GM23248 (cell line): Measurements from ENCODE around the gene STAB2. TPM values are rescaled to one million over a fixed set of nuclear protein-coding genes. Genes with fewer than 3 reads are reported as not detected.
A peak's percentile ranks its signal among the peaks of the same experiment; 100 is the strongest.

Source experiments
- DNase-seq: peaks from one replicate; pipeline ENCODE4 v3.0.0-alpha.2; 2015
- H2AFZ ChIP-seq: fragments of 200-600 bp; sonication (generic); 2 replicates; pipeline ENCODE4 v1.6.1; 2016; ENCODE audit warnings: antibody characterized with exemption
- H3F3A ChIP-seq: fragments of 200-600 bp; sonication (generic); 2 replicates; pipeline ENCODE4 v1.6.1; 2016; ENCODE audit warnings: mild to moderate bottlenecking, antibody characterized with exemption, mixed run types; ENCODE audit not compliant: insufficient read depth
- H3K27ac ChIP-seq: fragments of 200-600 bp; sonication (generic); 2 replicates; pipeline ENCODE4 v1.5.1; 2016; ENCODE audit warnings: mild to moderate bottlenecking
- H3K27me3 ChIP-seq: fragments of 200-600 bp; sonication (generic); replicated peaks from 2 replicates; pipeline ENCODE4 v1.6.1; 2016; ENCODE audit warnings: mild to moderate bottlenecking; ENCODE audit not compliant: insufficient read depth
- H3K36me3 ChIP-seq: fragments of 200-600 bp; sonication (generic); 2 replicates; pipeline ENCODE4 v1.6.1; 2016; ENCODE audit warnings: low read depth, mild to moderate bottlenecking
- H3K4me1 ChIP-seq: fragments of 200-600 bp; sonication (generic); 2 replicates; pipeline ENCODE4 v1.6.1; 2016; ENCODE audit warnings: mild to moderate bottlenecking; ENCODE audit not compliant: insufficient read depth
- H3K4me2 ChIP-seq: fragments of 200-600 bp; sonication (generic); one replicate; pipeline ENCODE4 v1.6.1; 2016; ENCODE audit warnings: mild to moderate bottlenecking; ENCODE audit not compliant: unreplicated experiment
- H3K4me3 ChIP-seq: fragments of 200-600 bp; sonication (generic); 2 replicates; pipeline ENCODE4 v1.5.1; 2016; ENCODE audit warnings: mild to moderate bottlenecking
- H3K79me2 ChIP-seq: fragments of 200-600 bp; sonication (generic); 2 replicates; pipeline ENCODE4 v1.6.1; 2016; ENCODE audit warnings: mild to moderate bottlenecking; ENCODE audit not compliant: insufficient read depth
- H3K9ac ChIP-seq: fragments of 200-600 bp; sonication (generic); 2 replicates; pipeline ENCODE4 v1.6.1; 2016; ENCODE audit warnings: mild to moderate bottlenecking
- H3K9me2 ChIP-seq: fragments of 200-600 bp; sonication (generic); 2 replicates; pipeline ENCODE4 v1.6.1; 2016; ENCODE audit warnings: mixed run types, mild to moderate bottlenecking, moderate library complexity; ENCODE audit not compliant: insufficient read depth
- H3K9me3 ChIP-seq: fragments of 200-600 bp; sonication (generic); one replicate; pipeline ENCODE4 v1.6.1; 2017; ENCODE audit warnings: low read depth
- H4K20me1 ChIP-seq: fragments of 200-600 bp; sonication (generic); 2 replicates; pipeline ENCODE4 v1.6.0; 2016; ENCODE audit not compliant: insufficient read depth
- EZH2 ChIP-seq: fragments of 200-600 bp; sonication (generic); IDR thresholded peaks from 2 replicates; pipeline ENCODE4 v1.6.1; 2018; ENCODE audit warnings: antibody characterized with exemption, mild to moderate bottlenecking; ENCODE audit not compliant: insufficient read depth, poor library complexity, severe bottlenecking
- EZH2phosphoT487 ChIP-seq: fragments of 200-600 bp; sonication (generic); IDR thresholded peaks from 2 replicates; pipeline ENCODE4 v1.6.1; 2018; ENCODE audit warnings: antibody characterized with exemption, moderate library complexity, mild to moderate bottlenecking, low read depth; ENCODE audit not compliant: insufficient read depth
- WGBS, 2 experiments: methylation state at CpG; one replicate each; pipeline ENCODE4 v1.1.6; 2015 to 2017; ENCODE audit warnings: low lambda C conversion rate in 2 of 2, low coverage in 1 of 2; ENCODE audit errors: missing lambda C conversion rate in 2 of 2; 5-methylcytosine and 5-hydroxymethylcytosine counted together
- in situ Hi-C: fragments of 300-500 bp; cut with MboI; formaldehyde crosslinking; loops from 2 replicates; pipeline ENCODE4 v1.15.0; 2020
- polyA plus RNA-seq: library from polyadenylated mRNA; unstranded; fragments of >200 nt; fragmentation: Nextera tagmentation; extraction: Ambion mirVana; gene quantifications from 2 replicates; pipeline ENCODE4 v1.2.1, GENCODE V29; 2016
- total RNA-seq: library from RNA; depleted of rRNA; stranded (reverse); fragments of >200 nt; shearing (Covaris generic); gene quantifications from 2 replicates; pipeline ENCODE4 v1.2.3, GENCODE V29; 2014

Gene STAB2
- total and polyA plus RNA-seq, 2 experiments from 2014 or later: not detected

GRCh38 chr12:103679421-103680170 lies 92.5 kb downstream of the STAB2 start:
- H3K27me3 ChIP-seq: no peaks in the 10 kb centered on the region; the same call in 1 of the 2 replicates
- TF ChIP-seq EZH2: no peak
- TF ChIP-seq EZH2phosphoT487: no peak
- no peaks in the 10 kb centered on the region for H3K9me3 ChIP-seq
- no peaks in the 10 kb centered on the region for H3K4me1 ChIP-seq
- in situ Hi-C loops: no loop called here
- H3F3A ChIP-seq: no peaks in the 10 kb centered on the region
- no peak overlapping the region for H3K9ac ChIP-seq
- no peaks in the 10 kb centered on the region for H4K20me1 ChIP-seq
- H2AFZ ChIP-seq: no peak overlapping the region
- no peak overlapping the region for H3K4me3 ChIP-seq
- no peaks in the 10 kb centered on the region for H3K79me2 ChIP-seq
- H3K4me2 ChIP-seq: no peak overlapping the region
- H3K36me3 ChIP-seq: no peaks in the 10 kb centered on the region
- no peak for DNase-seq
- H3K27ac ChIP-seq: no peak overlapping the region
- no peaks in the 10 kb centered on the region for H3K9me2 ChIP-seq
- 46 to 47% methylated on average over 7 of the region's 7 CpGs for WGBS, 2 experiments

GRCh38 chr12:103680591-103681141 lies 93.6 kb downstream of the STAB2 start:
- H3K27ac ChIP-seq: no peak overlapping the region
- H3K4me3 ChIP-seq: no peak overlapping the region
- no peak for TF ChIP-seq EZH2phosphoT487
- no peak for TF ChIP-seq EZH2
- in situ Hi-C loops: no loop called here
- DNase-seq: peak; percentile 22
- no peaks in the 10 kb centered on the region for H3K36me3 ChIP-seq
- H3K9me2 ChIP-seq: no peaks in the 10 kb centered on the region
- H3K4me1 ChIP-seq: no peaks in the 10 kb centered on the region
- no peak overlapping the region for H3K4me2 ChIP-seq
- WGBS, 2 experiments: 2 to 6% methylated on average over 7 of the region's 7 CpGs
- H3F3A ChIP-seq: no peaks in the 10 kb centered on the region
- no peaks in the 10 kb centered on the region for H3K9me3 ChIP-seq
- H3K27me3 ChIP-seq: no peaks in the 10 kb centered on the region; the same call in 1 of the 2 replicates
- H2AFZ ChIP-seq: no peak overlapping the region; the same call in 1 of the 2 replicates
- no peaks in the 10 kb centered on the region for H4K20me1 ChIP-seq
- H3K79me2 ChIP-seq: no peaks in the 10 kb centered on the region
- no peak overlapping the region for H3K9ac ChIP-seq

- no peak overlapping the region for H3K27ac ChIP-seq
- no peaks in the 10 kb centered on the region for H3K9me2 ChIP-seq
- H3K4me3 ChIP-seq: no peak overlapping the region
- TF ChIP-seq EZH2phosphoT487 (no peak), EZH2 (no peak)
- in situ Hi-C loops: no loop called here
- H3K79me2 ChIP-seq: no peaks in the 10 kb centered on the region
- H3K36me3 ChIP-seq: no peaks in the 10 kb centered on the region
- no peaks in the 10 kb centered on the region for H4K20me1 ChIP-seq
- H3K4me2 ChIP-seq: no peak overlapping the region
- H3K9ac ChIP-seq: no peak overlapping the region
- WGBS, 2 experiments: 41 to 47% methylated on average over 6 of the region's 6 CpGs
- no peaks in the 10 kb centered on the region for H3K4me1 ChIP-seq
- H2AFZ ChIP-seq: no peak overlapping the region
- H3F3A ChIP-seq: no peaks in the 10 kb centered on the region
- no peaks in the 10 kb centered on the region for H3K9me3 ChIP-seq
- DNase-seq: no peak
- H3K27me3 ChIP-seq: peaks cover 8% of the 10 kb centered on the region
Measured at GRCh38 chr12:103686026-103686425, 99.0 kb downstream of the STAB2 start.

GRCh38 chr12:103687253-103687652 lies 100.2 kb downstream of the STAB2 start:
- H3K9ac ChIP-seq: no peak overlapping the region
- H3K4me1 ChIP-seq: no peaks in the 10 kb centered on the region
- no peaks in the 10 kb centered on the region for H3K36me3 ChIP-seq
- in situ Hi-C loops: no loop called here
- no peaks in the 10 kb centered on the region for H3F3A ChIP-seq
- no peaks in the 10 kb centered on the region for H3K9me2 ChIP-seq
- no peak overlapping the region for H3K27ac ChIP-seq
- TF ChIP-seq EZH2phosphoT487: no peak
- H3K79me2 ChIP-seq: no peaks in the 10 kb centered on the region
- no peak overlapping the region for H2AFZ ChIP-seq
- no peak for DNase-seq
- H3K9me3 ChIP-seq: no peaks in the 10 kb centered on the region
- no peak overlapping the region for H3K4me3 ChIP-seq
- no peaks in the 10 kb centered on the region for H4K20me1 ChIP-seq
- H3K27me3 ChIP-seq: peaks cover 8% of the 10 kb centered on the region
- WGBS, 2 experiments: 37 to 62% methylated on average over 2 of the region's 2 CpGs
- no peak overlapping the region for H3K4me2 ChIP-seq
